Neuronal stem cell (in vitro differentiated cells): Measurements from ENCODE around the gene SPECC1L.

Experiments
- DNase-seq: peaks from one replicate; pipeline ENCODE4 v3.0.0-alpha.2; 2013; ENCODE audit warnings: low spot score
- H2AFZ ChIP-seq: one replicate; pipeline ENCODE4 v1.6.1; 2013; ENCODE audit warnings: mild to moderate bottlenecking, low read length, inconsistent platforms
- H2AK5ac ChIP-seq: 2 replicates; pipeline ENCODE4 v1.6.1; 2013; ENCODE audit warnings: low read depth, mild to moderate bottlenecking, inconsistent platforms, low read length, moderate library complexity, mixed read lengths
- H2BK120ac ChIP-seq: 2 replicates; pipeline ENCODE4 v1.6.1; 2013; ENCODE audit warnings: low read depth, mild to moderate bottlenecking, inconsistent platforms, low read length, moderate library complexity, mixed read lengths
- H2BK12ac ChIP-seq: one replicate; pipeline ENCODE4 v1.6.1; 2013; ENCODE audit warnings: low read length, inconsistent platforms
- H2BK15ac ChIP-seq: 2 replicates; pipeline ENCODE4 v1.6.1; 2013; ENCODE audit warnings: mild to moderate bottlenecking, low read length, inconsistent platforms, mixed read lengths
- H2BK5ac ChIP-seq: one replicate; pipeline ENCODE4 v1.6.1; 2013; ENCODE audit warnings: inconsistent platforms, mild to moderate bottlenecking, low read length, moderate library complexity
- H3K14ac ChIP-seq: one replicate; pipeline ENCODE4 v1.6.1; 2013; ENCODE audit warnings: low read length, inconsistent platforms
- H3K18ac ChIP-seq: 2 replicates; pipeline ENCODE4 v1.6.1; 2013; ENCODE audit warnings: low read length, inconsistent platforms
- H3K23ac ChIP-seq: 2 replicates; pipeline ENCODE4 v1.6.1; 2013; ENCODE audit warnings: low read depth, mild to moderate bottlenecking, mixed read lengths, low read length, inconsistent platforms; ENCODE audit not compliant: poor library complexity
- H3K27ac ChIP-seq: replicated peaks from 3 replicates; pipeline ENCODE4 v1.5.1; 2013; ENCODE audit warnings: low read length, inconsistent platforms
- H3K27me3 ChIP-seq, 3 experiments: 2 replicates each; pipeline ENCODE4 v1.6.1; 2013; ENCODE audit warnings: low read length in 3 of 3, mild to moderate bottlenecking in 2 of 3, inconsistent platforms in 1 of 3, low read depth in 1 of 3, mixed read lengths in 1 of 3, moderate library complexity in 1 of 3; ENCODE audit not compliant: control insufficient read depth in 3 of 3, insufficient read depth in 3 of 3
- H3K36me3 ChIP-seq, 2 donors: replicated peaks in 1 of 2; 2 replicates each; pipeline ENCODE4 v1.6.1; 2013; ENCODE audit warnings: low read length in 2 of 2; ENCODE audit not compliant: control insufficient read depth in 2 of 2, insufficient read depth in 2 of 2
- H3K4ac ChIP-seq: 2 replicates; pipeline ENCODE4 v1.6.1; 2013; ENCODE audit warnings: inconsistent platforms, mild to moderate bottlenecking, low read length, moderate library complexity
- H3K4me1 ChIP-seq, 2 donors: 1 replicate in 1 of 2; 2 replicates in 1 of 2; pipeline ENCODE4 v1.6.1; 2013; ENCODE audit warnings: low read length in 2 of 2, low read depth in 1 of 2; ENCODE audit not compliant: control insufficient read depth in 2 of 2, insufficient read depth in 1 of 2
- H3K4me2 ChIP-seq: one replicate; pipeline ENCODE4 v1.6.1; 2013; ENCODE audit warnings: mild to moderate bottlenecking, low read length, inconsistent platforms; ENCODE audit not compliant: insufficient read depth, poor library complexity, severe bottlenecking
- H3K4me3 ChIP-seq, 2 donors: 2 replicates each; pipeline ENCODE4 v1.5.1; 2013; ENCODE audit warnings: low read length in 2 of 2, mild to moderate bottlenecking in 2 of 2, inconsistent platforms in 1 of 2, moderate library complexity in 1 of 2
- H3K79me1 ChIP-seq: one replicate; pipeline ENCODE4 v1.6.1; 2013; ENCODE audit warnings: low read depth, mild to moderate bottlenecking, inconsistent platforms, low read length, moderate library complexity
- H3K9ac ChIP-seq: one replicate; pipeline ENCODE4 v1.6.1; 2013; ENCODE audit warnings: mild to moderate bottlenecking, low read depth, low read length, inconsistent platforms; ENCODE audit not compliant: poor library complexity
- H3K9me3 ChIP-seq, 2 donors: replicated peaks in 1 of 2; 2 replicates each; pipeline versions ENCODE3 to v1.6.1; 2013; ENCODE audit warnings: low read length in 2 of 2, mild to moderate bottlenecking in 2 of 2, inconsistent platforms in 1 of 2, low read depth in 1 of 2, mixed read lengths in 1 of 2, moderate library complexity in 1 of 2; ENCODE audit not compliant: control insufficient read depth in 2 of 2, insufficient read depth in 1 of 2
- H4K8ac ChIP-seq: one replicate; pipeline ENCODE4 v1.6.1; 2013; ENCODE audit warnings: low read depth, mild to moderate bottlenecking, inconsistent platforms, low read length, moderate library complexity
- H4K91ac ChIP-seq: one replicate; pipeline ENCODE4 v1.6.1; 2013; ENCODE audit warnings: low read length, low read depth, mild to moderate bottlenecking, inconsistent platforms; ENCODE audit not compliant: poor library complexity
- WGBS, 2 donors: extraction: QIAGEN DNeasy Blood & Tissue Kit; methylation state at CpG; one replicate each; pipeline ENCODE4 v1.1.7; 2013; ENCODE audit warnings: missing lambda C conversion rate in 2 of 2, mixed read lengths in 1 of 2; ENCODE audit not compliant: insufficient read length in 2 of 2, insufficient replicate concordance in 1 of 2; ENCODE audit errors: extremely low coverage in 2 of 2; 5-methylcytosine and 5-hydroxymethylcytosine counted together

Gene SPECC1L

DNA sequence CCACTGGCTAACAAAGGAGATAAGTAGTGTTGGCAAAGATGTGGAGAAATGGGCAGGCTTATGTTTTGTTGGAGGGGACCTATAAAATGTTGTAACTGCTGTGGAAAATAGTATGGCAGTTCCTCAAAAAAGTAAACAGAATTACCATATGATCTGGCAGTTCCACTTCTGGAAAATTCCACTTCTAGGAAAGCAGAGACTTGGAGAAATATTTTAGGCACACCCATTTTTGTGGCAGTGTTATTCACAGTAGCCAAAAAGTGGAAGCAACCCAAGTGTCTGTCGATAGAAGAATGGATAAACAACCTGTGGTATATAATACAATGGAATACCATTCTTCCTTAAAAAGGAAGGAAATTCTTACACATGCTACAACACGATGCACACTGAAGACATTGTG is 99.8 kb downstream of the SPECC1L start:
- no peak overlapping the region for H3K9ac ChIP-seq
- no peak overlapping the region for H3K4me3 ChIP-seq
- no peak overlapping the region for H4K8ac ChIP-seq
- WGBS, 2 donors, result no CpG with 5 or more reads among the region's 2 CpGs
- H3K23ac ChIP-seq, result no peak overlapping the region
- DNase-seq, result no peak
- no peak overlapping the region for H3K4me2 ChIP-seq
- no peak overlapping the region for H2AFZ ChIP-seq
- peaks cover 22 to 79% of the 10 kb centered on the region in 2 donors for H3K36me3 ChIP-seq
- H3K4ac ChIP-seq, result no peak overlapping the region
- H3K27me3 ChIP-seq, result no peaks in the 10 kb centered on the region
- no peaks in the 10 kb centered on the region for H3K79me1 ChIP-seq
- H3K14ac ChIP-seq, result no peak overlapping the region
- H2BK120ac ChIP-seq, result no peak overlapping the region
- no peak overlapping the region for H3K27ac ChIP-seq
- peaks cover 0 to 24% of the 10 kb centered on the region in 2 donors for H3K9me3 ChIP-seq
- no peak overlapping the region for H4K91ac ChIP-seq
- no peak overlapping the region for H2BK5ac ChIP-seq
- H3K18ac ChIP-seq, result no peak overlapping the region
- no peak overlapping the region for H2BK12ac ChIP-seq
- H2AK5ac ChIP-seq, result no peak overlapping the region
- no peak overlapping the region for H2BK15ac ChIP-seq
- no peaks in the 10 kb centered on the region for H3K4me1 ChIP-seq

GRCh38 chr22:24376002-24376401 is 105.4 kb downstream of the SPECC1L start:
- H4K91ac ChIP-seq, result no peak overlapping the region
- H3K14ac ChIP-seq, result no peak overlapping the region
- no peak overlapping the region for H2AFZ ChIP-seq
- no peak overlapping the region for H2AK5ac ChIP-seq
- peaks cover 0 to 20% of the 10 kb centered on the region in 2 donors for H3K9me3 ChIP-seq
- H3K4ac ChIP-seq, result no peak overlapping the region
- H3K79me1 ChIP-seq, result no peaks in the 10 kb centered on the region
- no peak overlapping the region for H2BK12ac ChIP-seq
- no peak overlapping the region for H3K27ac ChIP-seq
- H3K9ac ChIP-seq, result no peak overlapping the region
- no peak for DNase-seq
- no peaks in the 10 kb centered on the region for H3K27me3 ChIP-seq
- peaks cover 11 to 81% of the 10 kb centered on the region in 2 donors for H3K36me3 ChIP-seq
- no peak overlapping the region for H3K4me2 ChIP-seq
- no peak overlapping the region for H3K18ac ChIP-seq
- no peak overlapping the region for H3K4me3 ChIP-seq
- H3K23ac ChIP-seq, result no peak overlapping the region
- H4K8ac ChIP-seq, result no peak overlapping the region
- no peaks in the 10 kb centered on the region for H3K4me1 ChIP-seq
- H2BK15ac ChIP-seq, result no peak overlapping the region
- WGBS, 2 donors, result no CpG with 5 or more reads among the region's 2 CpGs
- H2BK120ac ChIP-seq, result no peak overlapping the region
- no peak overlapping the region for H2BK5ac ChIP-seq

DNA sequence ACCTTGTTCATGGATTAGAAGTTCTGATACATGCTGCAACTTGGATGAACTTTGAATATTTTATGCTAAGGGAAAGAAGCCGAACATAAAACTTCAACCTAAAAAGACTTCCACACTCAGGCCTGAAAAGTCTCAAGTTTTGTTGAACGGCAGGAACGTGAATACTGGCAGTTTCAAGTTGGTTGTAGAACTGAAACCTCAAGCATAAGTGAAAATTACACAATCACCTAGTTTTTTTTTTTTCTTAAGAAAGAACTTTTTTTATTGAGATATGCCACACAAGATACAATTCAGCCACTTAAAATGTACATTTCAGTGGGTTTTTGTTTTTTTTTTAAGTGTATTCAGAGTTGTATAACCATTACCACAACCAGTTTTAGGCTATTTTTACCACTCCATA is 106.0 kb downstream of the SPECC1L start:
- H2AFZ ChIP-seq, result no peak overlapping the region
- no peak overlapping the region for H3K18ac ChIP-seq
- no peak overlapping the region for H4K91ac ChIP-seq
- H2BK5ac ChIP-seq, result no peak overlapping the region
- no peaks in the 10 kb centered on the region for H3K27me3 ChIP-seq
- no peak overlapping the region for H2BK120ac ChIP-seq
- no peak overlapping the region for H3K9ac ChIP-seq
- no peak overlapping the region for H3K4ac ChIP-seq
- DNase-seq, result no peak
- H3K4me2 ChIP-seq, result no peak overlapping the region
- H4K8ac ChIP-seq, result no peak overlapping the region
- H2BK12ac ChIP-seq, result no peak overlapping the region
- H2BK15ac ChIP-seq, result no peak overlapping the region
- H3K9me3 ChIP-seq, result peaks cover 0 to 15% of the 10 kb centered on the region in 2 donors
- H3K23ac ChIP-seq, result no peak overlapping the region
- H3K36me3 ChIP-seq, result peaks cover 8 to 81% of the 10 kb centered on the region in 2 donors
- H3K27ac ChIP-seq, result no peak overlapping the region
- H2AK5ac ChIP-seq, result no peak overlapping the region
- no peaks in the 10 kb centered on the region for H3K79me1 ChIP-seq
- no peak overlapping the region for H3K4me3 ChIP-seq
- no peaks in the 10 kb centered on the region for H3K4me1 ChIP-seq
- H3K14ac ChIP-seq, result no peak overlapping the region
- no CpG with 5 or more reads among the region's 3 CpGs for WGBS, 2 donors

DNA sequence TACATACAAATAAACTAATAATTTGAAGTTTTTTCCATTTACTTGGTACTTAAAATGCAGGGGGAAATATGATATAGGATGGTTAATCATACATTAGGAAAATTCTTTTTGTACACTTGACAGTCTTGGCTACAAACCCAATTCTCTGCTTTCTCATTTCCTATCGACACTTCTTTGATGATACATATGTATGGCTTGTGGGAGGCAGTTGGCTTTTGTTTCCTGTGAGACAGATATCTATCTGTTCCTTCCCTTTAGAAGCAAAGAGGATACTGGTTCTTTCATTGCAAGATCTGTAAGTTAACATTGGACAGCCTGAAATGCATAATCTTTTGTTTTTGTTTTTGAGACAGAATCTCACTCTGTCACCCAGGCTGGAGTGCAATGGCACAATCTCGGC is 108.9 kb downstream of the SPECC1L start:
- Histone ChIP-seq H2BK15ac (no peak overlapping the region), H3K27ac (no peak overlapping the region), H3K14ac (no peak overlapping the region), H3K9ac (no peak overlapping the region), H2BK5ac (no peak overlapping the region), H2BK120ac (no peak overlapping the region), H2BK12ac (no peak overlapping the region), H4K8ac (no peak overlapping the region), H3K36me3 (peaks cover 5 to 86% of the 10 kb centered on the region in 2 donors), H2AFZ (no peak overlapping the region), H3K79me1 (no peaks in the 10 kb centered on the region), H4K91ac (no peak overlapping the region), H3K4me1 (no peaks in the 10 kb centered on the region), H3K4me2 (no peak overlapping the region), H3K9me3 (peaks cover 0 to 11% of the 10 kb centered on the region in 2 donors), H3K27me3 (no peaks in the 10 kb centered on the region), H3K23ac (no peak overlapping the region), H2AK5ac (no peak overlapping the region), H3K18ac (no peak overlapping the region), H3K4me3 (no peak overlapping the region), H3K4ac (no peak overlapping the region)
- no peak for DNase-seq
- no CpG with 5 or more reads among the region's 2 CpGs for WGBS, 2 donors
